CD4-positive, alpha-beta T cell (primary cell): ENCODE measurements around the gene SCLT1. TPM values are rescaled to one million over a fixed set of nuclear protein-coding genes. Genes with fewer than 3 reads are reported as not detected.
A peak's percentile ranks its signal among the peaks of the same experiment; 100 is the strongest.

Experiments used
- ATAC-seq: fragments of 200-7000 bp; cut with Tn5 transposase; one replicate; pipeline ENCODE4 v1.10.0; 2022; ENCODE audit warnings: mild to moderate bottlenecking; ENCODE audit not compliant: poor library complexity
- CTCF ChIA-PET: fragments of 350-600 bp; sonication (Branson Sonifier 250); formaldehyde crosslinking; loops from one replicate; lab custom pipeline; 2021; ENCODE audit warnings: antibody characterized with exemption, inconsistent platforms; lab: Charles Lee
- POLR2A ChIA-PET: fragments of 350-600 bp; sonication (Branson Sonifier 250); formaldehyde crosslinking; loops from one replicate; lab custom pipeline; 2021; ENCODE audit warnings: antibody characterized with exemption, inconsistent platforms; lab: Charles Lee
- DNase-seq, 14 experiments: peaks; one replicate each; pipeline ENCODE4 v3.0.0-alpha.2; 2013 to 2020; ENCODE audit warnings: mixed read lengths in 2 of 14
- H3K27ac ChIP-seq, 2 donors: one replicate each; pipeline versions ENCODE4 v1.5.1 to v1.7.0; 2013; ENCODE audit warnings: low read length in 2 of 2, low read depth in 1 of 2, mild to moderate bottlenecking in 1 of 2
- H3K27me3 ChIP-seq, 2 experiments: 1 replicate in 1 of 2; 2 replicates in 1 of 2; pipeline versions ENCODE4 v1.6.1 to v1.7.0; 2013; ENCODE audit warnings: low read length in 2 of 2, control low read depth in 1 of 2, mild to moderate bottlenecking in 1 of 2, moderate library complexity in 1 of 2; ENCODE audit not compliant: insufficient read depth in 2 of 2, control insufficient read depth in 1 of 2
- H3K36me3 ChIP-seq: one replicate; pipeline ENCODE4 v1.6.1; 2013; ENCODE audit warnings: low read length, control low read depth; ENCODE audit not compliant: insufficient read depth
- H3K4me1 ChIP-seq: one replicate; pipeline ENCODE4 v1.6.1; 2013; ENCODE audit warnings: low read length, control low read depth; ENCODE audit not compliant: insufficient read depth
- H3K4me3 ChIP-seq: one replicate; pipeline ENCODE4 v1.5.1; 2013; ENCODE audit warnings: mild to moderate bottlenecking, low read length, moderate library complexity
- H3K9me3 ChIP-seq, 2 experiments: 1 replicate in 1 of 2; 2 replicates in 1 of 2; pipeline versions ENCODE4 v1.6.1 to v1.7.0; 2013; ENCODE audit warnings: low read length in 2 of 2, mild to moderate bottlenecking in 2 of 2, control low read depth in 1 of 2, moderate library complexity in 1 of 2; ENCODE audit not compliant: control insufficient read depth in 1 of 2, insufficient read depth in 1 of 2
- H3K27ac Mint-ChIP-seq: one replicate; pipeline ENCODE4 v1.8.0; 2020; ENCODE audit warnings: mixed read lengths
- H3K27me3 Mint-ChIP-seq: one replicate; pipeline ENCODE4 v1.8.0; 2021; ENCODE audit warnings: mixed read lengths
- H3K36me3 Mint-ChIP-seq: one replicate; pipeline ENCODE4 v1.8.0; 2021; ENCODE audit warnings: low read depth, mixed read lengths
- H3K4me1 Mint-ChIP-seq: one replicate; pipeline ENCODE4 v1.8.0; 2021; ENCODE audit warnings: low read depth, mixed read lengths
- H3K4me3 Mint-ChIP-seq: one replicate; pipeline ENCODE4 v1.8.0; 2020; ENCODE audit warnings: mild to moderate bottlenecking, mixed read lengths
- H3K9me3 Mint-ChIP-seq: one replicate; pipeline ENCODE4 v1.8.0; 2020; ENCODE audit warnings: mixed read lengths
- CTCF ChIP-seq: fragments of 200-600 bp; IDR thresholded peaks from one replicate; pipeline ENCODE4 v1.8.0; 2022; ENCODE audit warnings: antibody characterized with exemption, mild to moderate bottlenecking
- intact Hi-C, 2 experiments: fragments of 100-400 bp; cut with DNase I in 1 of 2; cut with micrococcal nuclease in 1 of 2; formaldehyde crosslinking; loops; one replicate each; pipeline versions ENCODE4 v1.15.1 to v1.9.0; 2023 to 2025; cut with DNase I, micrococcal nuclease
- total RNA-seq, 174 experiments: library from RNA in 2 of 174; stranded (reverse) in 2 of 174; gene quantifications; one replicate each; pipeline ENCODE4 v1.2.3 and lab custom pipeline; 2021 to 2026

Gene SCLT1
- total RNA-seq, 2 experiments from 2014 or later: 21.8 to 21.9 TPM

DNA sequence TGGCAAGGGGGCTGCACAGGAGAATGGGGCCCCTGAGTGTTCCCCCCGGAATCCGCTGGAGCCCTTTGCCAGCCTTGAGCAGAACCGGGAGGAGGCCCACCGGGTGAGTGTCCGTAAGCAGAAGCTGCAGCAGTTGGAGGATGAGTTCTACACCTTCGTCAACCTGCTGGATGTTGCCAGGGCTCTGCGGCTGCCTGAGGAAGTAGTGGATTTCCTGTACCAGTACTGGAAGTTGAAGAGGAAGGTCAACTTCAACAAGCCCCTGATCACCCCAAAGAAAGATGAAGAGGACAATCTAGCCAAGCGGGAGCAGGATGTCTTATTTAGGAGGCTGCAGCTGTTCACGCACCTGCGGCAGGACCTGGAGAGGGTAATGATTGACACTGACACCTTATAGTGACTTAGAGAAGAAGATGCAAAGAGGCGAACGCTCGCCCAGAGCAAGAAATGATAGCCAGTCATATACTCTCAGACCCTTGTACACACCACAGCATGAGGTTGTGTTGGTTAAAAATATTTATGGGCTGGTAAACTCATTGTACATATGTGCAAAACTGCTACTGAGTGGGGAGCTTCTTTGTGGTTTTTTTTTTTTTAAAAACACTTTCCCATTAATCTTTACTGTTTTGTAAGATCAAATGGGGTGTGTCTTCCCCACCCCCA, 231.4 kb downstream of the SCLT1 start:
- Histone ChIP-seq H3K4me1 (peaks cover 27% of the 10 kb centered on the region), H3K4me3 (no peak overlapping the region), H3K36me3 (peaks cover 83% of the 10 kb centered on the region), H3K27ac (peak overlapping the region in 1 of 2 donors; percentile 26), H3K9me3 (no peaks in the 10 kb centered on the region), H3K27me3 (no peaks in the 10 kb centered on the region)
- Mint-ChIP-seq H3K4me1 (peaks cover 59% of the 10 kb centered on the region), H3K36me3 (peaks cover 94% of the 10 kb centered on the region), H3K27ac (peak overlapping the region; percentile 70), H3K27me3 (no peaks in the 10 kb centered on the region), H3K4me3 (peak overlapping the region; percentile 46), H3K9me3 (no peaks in the 10 kb centered on the region)
- no peak for TF ChIP-seq CTCF
- ATAC-seq: peak; percentile 23
- peak in 4 of 14 experiments; percentile 21 to 34 (median 30) for DNase-seq
- ChIA-PET POLR2A (interaction anchor here (0.6 to 2.5 kb wide), 2 partner anchors 8 to 49 kb away, joined by 3 to 12 read pairs; no protein-coding TSS in a partner anchor), CTCF (interaction anchor here (0.9 to 1.8 kb wide), 4 partner anchors 11 to 80 kb away, joined by 3 to 5 read pairs (median 4); no protein-coding TSS in a partner anchor)
- intact Hi-C loops: loop anchor here (2.0 to 10.0 kb wide), 5 partner anchors 51 to 405 kb away; partner anchors contain the start of gene JADE1 (in 1 of the 2)

- H3K4me3 Mint-ChIP-seq: peak overlapping the region; percentile 27
- intact Hi-C loops: loop anchor here (5.0 to 10.0 kb wide), 2 partner anchors 285 to 288 kb away; no protein-coding TSS in a partner anchor
- no peak for ATAC-seq
- ChIA-PET POLR2A (no interaction called here), CTCF (no interaction called here)
- TF ChIP-seq CTCF: no peak
- Histone ChIP-seq H3K27ac (peak overlapping the region in 1 of 2 donors; percentile 15), H3K9me3 (no peaks in the 10 kb centered on the region), H3K27me3 (no peaks in the 10 kb centered on the region), H3K4me1 (peaks cover 28% of the 10 kb centered on the region), H3K36me3 (peaks cover 89% of the 10 kb centered on the region), H3K4me3 (no peak overlapping the region)
- DNase-seq: no peak
- H3K4me1 Mint-ChIP-seq: peaks cover 54% of the 10 kb centered on the region
- H3K27me3 Mint-ChIP-seq: no peaks in the 10 kb centered on the region
- H3K27ac Mint-ChIP-seq: peak overlapping the region; percentile 47
- H3K9me3 Mint-ChIP-seq: no peaks in the 10 kb centered on the region
- H3K36me3 Mint-ChIP-seq: peaks cover 93% of the 10 kb centered on the region
Observed at GRCh38 chr4:128859887-128860677, 233.3 kb downstream of the SCLT1 start.

- Histone ChIP-seq H3K27ac (no peak overlapping the region), H3K4me1 (peaks cover 35% of the 10 kb centered on the region), H3K4me3 (no peak overlapping the region), H3K9me3 (no peaks in the 10 kb centered on the region), H3K36me3 (peaks cover 83% of the 10 kb centered on the region), H3K27me3 (no peaks in the 10 kb centered on the region)
- H3K27me3 Mint-ChIP-seq: no peaks in the 10 kb centered on the region
- no peak for TF ChIP-seq CTCF
- H3K27ac Mint-ChIP-seq: peak overlapping the region; percentile 47
- peaks cover 64% of the 10 kb centered on the region for H3K4me1 Mint-ChIP-seq
- H3K4me3 Mint-ChIP-seq: no peak overlapping the region
- peaks cover 94% of the 10 kb centered on the region for H3K36me3 Mint-ChIP-seq
- DNase-seq (no peak), ATAC-seq (no peak)
- ChIA-PET POLR2A (no interaction called here), CTCF (no interaction called here)
- no peaks in the 10 kb centered on the region for H3K9me3 Mint-ChIP-seq
- intact Hi-C loops: no loop called here
Observed at GRCh38 chr4:128858879-128859671, 234.3 kb downstream of the SCLT1 start.
